HG03571 (cell line): Measurements from ENCODE around the gene SOX21.

ENCODE experiments used
- ATAC-seq: cut with Tn5 transposase; IDR thresholded peaks from one replicate; pipeline ENCODE4 v1.9.1; 2021; ENCODE audit not compliant: unreplicated experiment

Gene SOX21

DNA sequence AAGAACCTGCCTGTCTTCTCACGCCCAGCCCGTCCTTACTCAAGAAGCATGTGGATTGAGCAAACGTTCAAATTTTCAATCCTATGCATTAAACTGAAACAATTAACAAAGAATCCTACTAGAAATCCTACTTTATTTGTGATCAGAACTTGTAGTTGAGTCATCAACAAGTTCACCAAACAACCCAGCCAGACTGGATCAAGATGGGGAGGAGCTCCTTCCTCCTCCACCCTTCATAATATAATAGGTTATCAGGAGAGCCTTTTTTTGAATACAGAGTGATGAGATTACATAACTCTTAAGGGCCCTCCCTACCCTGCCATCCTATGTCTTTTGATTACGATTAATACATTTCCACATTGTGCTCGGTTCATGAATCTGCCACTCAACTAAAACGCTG is 32.7 kb downstream of the SOX21 start:
- no peak for ATAC-seq

DNA sequence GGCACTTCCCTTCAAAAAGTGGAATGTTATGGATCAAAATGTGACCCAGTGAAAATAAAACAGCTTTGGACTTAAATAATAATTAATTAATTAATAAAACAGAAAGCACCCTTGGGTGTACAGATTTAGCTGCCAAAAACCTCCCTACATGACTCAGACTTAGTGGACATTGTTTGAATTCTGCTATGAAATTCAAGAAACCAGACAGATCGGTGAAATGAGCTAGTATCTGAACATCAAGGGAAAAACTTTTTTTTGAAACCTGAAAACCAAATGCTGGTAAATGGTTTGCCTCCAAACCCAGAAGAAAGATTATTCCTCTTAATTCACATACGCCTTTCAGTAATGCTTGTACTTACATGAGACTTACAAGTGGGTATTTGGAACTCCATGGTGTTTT is 33.5 kb downstream of the SOX21 start:
- ATAC-seq = no peak

DNA sequence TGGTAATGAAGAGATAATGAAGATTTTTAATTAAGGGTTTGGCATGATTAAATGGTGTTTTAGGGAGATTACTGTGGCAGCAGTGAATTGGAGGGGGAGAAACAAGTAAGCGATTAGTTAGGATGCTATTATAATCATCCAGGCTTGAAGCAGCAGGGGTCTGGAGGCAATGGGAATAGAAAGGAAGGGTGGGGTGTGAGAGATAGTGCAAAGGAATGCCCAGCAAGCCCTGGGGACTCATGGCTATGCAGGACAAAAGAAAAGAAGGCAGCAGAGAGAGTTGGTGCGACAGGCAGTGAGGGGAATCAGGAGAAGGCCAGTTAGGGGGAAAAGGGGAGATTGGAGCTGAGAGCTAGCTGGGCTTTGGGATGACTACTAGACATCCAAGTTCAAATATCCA is 34.5 kb downstream of the SOX21 start:
- no peak for ATAC-seq

DNA sequence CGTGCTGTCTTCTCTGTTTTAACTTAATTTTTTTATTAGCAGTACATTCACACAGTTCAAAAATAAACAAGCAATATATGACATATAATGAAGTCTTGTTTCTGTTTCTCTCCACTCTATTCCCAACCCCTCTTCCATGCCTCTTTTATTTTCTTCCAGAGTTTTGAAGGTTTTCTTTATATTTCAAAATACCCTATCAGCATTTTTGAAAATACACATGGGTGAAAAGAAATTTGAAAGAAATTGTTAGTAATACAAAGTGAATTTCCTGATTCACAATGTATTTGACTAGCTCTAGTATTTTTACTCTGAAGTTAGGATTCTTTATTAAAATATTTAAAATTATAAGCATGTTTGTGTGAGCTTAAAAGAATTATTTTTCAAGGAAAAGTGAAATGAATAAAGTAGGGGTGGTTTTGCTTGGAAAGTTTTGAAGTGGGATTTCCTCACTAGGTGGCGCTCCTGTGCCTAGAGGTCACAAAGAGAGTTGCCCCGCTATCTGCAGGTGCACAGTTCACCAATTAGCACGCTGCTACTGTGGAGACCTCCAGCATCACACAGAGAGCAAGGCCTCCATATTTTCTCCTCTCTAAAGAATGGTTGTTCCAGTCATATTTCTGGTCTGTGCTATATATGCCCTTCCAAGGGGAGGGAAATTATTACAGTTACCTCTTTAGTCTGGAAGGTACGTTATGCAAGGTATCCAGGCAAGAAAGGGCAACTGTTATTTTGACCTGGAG is 37.6 kb downstream of the SOX21 start:
- peak; percentile 78 for ATAC-seq

DNA sequence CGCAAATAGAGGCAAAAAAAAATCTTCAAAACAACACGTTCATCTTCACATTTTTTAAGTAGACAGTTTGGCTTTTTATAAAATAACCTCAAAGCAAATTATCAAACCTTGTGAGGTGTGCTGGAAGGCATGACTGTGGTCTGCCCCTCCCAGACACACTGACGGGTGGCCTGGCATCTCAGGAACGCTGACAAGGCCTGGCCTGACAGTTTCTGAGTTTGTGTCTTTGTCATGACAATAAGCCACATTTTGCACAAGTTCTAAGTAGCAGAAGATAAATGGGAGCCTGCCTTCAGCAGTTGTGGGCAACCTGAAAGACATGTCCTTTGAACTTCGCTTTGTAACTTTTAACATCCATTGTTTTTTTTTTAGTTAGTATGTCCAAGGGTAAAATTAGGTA is 38.5 kb downstream of the SOX21 start:
- ATAC-seq = no peak

DNA sequence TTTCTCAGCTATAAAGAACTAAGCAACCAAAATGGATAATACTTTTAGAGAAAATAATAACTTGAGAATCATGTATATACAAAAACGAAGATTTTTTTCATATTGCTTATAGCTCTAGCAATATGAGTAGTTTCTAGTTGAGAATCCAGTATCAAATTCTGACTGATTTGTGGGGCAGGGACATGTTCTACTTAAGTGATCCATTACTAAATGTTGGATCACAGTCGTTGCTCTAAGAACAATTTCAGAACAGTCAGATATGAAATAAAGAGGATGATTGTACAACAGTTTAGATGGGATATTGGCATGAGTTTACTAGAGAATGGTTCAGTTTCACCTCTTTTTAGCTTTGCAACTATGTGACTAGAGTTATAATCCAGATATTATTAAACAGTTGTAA is 39.9 kb downstream of the SOX21 start:
- ATAC-seq = no peak

DNA sequence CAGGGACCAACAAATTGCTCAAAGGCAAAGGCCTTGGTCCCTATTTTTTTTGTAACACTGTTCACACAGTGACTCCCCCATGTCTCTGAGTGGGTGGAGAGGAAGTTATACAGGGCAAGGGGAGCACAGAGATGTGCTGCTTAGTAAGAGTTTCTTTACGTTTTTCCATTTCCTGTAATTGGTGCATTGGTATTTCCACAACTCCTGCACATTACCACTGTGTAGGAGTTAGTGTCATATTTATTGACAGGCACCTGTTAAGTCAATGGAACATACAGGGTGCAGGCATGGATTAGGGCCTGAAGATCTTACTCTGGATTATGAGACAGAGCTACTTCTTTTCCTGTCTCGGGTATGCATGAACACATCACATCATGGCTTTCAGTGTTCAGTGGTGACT is 45.2 kb downstream of the SOX21 start:
- ATAC-seq = no peak

DNA sequence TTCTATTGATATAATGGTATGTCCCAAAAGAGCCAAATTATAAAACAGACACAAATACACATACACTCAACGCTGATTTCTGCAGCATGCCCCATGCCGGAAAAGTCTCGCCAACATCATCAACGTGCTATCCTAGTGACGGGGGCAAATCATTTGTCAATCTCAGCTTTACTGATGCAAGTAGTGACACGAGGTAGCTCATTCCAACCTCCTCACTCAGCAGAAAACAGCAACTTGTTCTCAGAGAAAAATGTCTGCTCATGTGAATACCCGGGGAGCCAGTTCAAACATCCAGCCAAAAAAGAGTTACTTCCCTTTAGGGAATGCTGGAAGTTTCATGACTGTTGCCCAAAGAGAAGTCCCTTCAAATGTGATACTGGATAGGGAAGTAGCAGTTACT is 46.3 kb downstream of the SOX21 start:
- no peak for ATAC-seq

DNA sequence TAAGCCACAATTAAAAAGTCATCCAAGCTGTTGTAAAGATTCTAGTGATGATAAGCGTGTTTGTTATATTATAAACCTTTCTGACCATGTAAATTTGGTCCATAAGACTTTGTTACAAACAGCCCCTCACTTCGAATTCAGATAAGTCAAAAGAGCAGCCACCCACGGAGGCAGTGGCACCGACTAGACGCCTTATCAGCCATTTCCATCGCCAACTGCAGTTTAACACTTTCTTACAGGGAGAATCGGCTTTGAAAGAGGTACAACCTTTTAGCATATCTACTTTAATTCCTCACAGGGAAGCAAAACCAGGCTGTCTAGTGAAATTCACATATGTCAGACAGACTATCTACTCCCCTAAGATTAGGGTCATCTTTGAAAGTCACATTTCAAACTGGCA is 47.5 kb downstream of the SOX21 start:
- ATAC-seq = no peak

DNA sequence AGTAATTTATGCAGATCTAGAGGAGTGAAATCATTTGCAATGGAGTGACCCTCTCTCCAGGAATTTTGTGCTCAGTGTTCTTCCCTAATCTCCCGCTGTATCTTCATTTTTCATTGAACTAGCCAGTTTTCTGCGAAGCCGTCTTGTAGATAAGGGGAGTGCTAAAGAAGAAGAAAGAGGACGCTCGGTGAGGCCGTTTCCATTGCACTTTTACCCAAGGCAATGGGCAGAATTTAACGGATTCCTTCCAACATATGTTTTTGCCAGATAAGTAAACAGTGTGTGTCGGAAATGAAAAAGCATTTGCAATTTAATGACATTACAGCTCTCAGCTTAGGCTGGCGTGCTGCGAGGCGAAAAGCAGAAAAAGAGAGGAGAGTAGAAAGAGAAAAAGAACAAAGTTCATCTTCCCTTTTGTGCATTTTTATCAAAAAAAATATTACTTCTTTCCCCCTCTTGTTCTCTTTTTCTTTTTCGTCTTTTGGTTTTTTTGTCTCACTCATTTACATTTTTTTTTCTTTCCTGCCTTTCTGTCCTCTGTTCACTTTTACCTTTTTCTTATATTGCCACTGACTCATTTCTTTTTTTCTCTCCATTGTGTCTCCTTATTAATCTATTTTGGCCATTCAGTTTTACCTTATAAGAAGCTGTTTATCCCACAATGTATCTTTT is 49.9 kb downstream of the SOX21 start:
- no peak for ATAC-seq

DNA sequence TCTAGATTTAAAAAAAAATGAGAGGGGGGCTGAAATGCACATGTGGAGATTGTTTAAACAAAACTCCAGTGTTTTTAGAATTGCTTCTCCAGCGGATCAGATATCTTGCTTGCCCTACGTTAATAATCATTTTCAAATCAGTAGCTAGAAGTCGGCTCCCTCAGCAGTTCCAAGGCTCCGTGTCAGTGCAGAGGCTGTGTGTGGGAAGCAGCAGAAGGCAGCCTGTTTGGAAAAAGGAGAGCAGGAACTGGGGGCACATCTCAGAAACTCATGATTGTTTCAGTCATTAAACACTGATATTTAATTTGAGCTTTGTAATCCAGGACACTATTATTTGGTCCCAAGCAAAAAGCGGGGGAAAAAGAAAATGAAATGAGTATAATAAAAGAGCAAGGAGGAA is 50.9 kb downstream of the SOX21 start:
- no peak for ATAC-seq

DNA sequence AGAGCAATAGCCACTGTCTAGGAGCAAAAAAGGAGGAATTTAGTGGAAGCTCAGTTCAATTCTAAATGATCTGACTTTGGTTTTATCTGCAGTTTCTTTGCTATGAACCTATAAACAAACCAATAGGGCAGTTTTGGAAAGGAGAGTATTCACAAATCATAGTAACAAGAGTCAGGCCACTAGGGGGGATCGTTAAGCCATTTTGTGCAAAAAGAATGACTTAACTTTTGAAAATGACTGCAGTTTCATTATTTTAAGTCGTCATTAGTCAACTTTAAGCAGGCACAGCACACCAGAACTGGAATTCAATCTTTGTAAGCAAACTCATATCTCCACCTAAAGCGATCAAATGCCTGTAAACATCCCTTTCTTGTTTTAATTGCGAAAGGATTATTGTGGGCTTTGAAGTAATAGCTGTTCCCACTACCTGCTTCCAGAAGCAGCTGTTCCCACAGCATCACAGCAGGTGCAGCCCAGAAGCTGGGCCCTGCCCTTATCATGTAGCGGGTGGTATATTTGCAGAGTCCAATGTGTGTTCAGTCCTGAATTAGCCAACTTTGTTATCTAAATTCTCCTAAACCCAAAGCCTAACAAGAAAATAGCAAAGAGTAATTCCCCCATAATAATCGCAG is 51.5 kb downstream of the SOX21 start:
- no peak for ATAC-seq
